ENCODE results near the gene UBTD1.

Gene UBTD1

GRCh38 chr10:97582169-97582568 is 83.4 kb downstream of the UBTD1 start:
- DNase-seq (ENCODE audit: low read depth): no peak
- Histone ChIP-seq H3K4me3 (ENCODE audit: low read length) (no peak overlapping the region), H3K9ac (ENCODE audit: low read length) (no peak overlapping the region), H3K36me3 (ENCODE audit: control insufficient read depth, insufficient read depth, low read length, severe bottlenecking) (no peaks in the 10 kb centered on the region), H3K9me3 (ENCODE audit: control insufficient read depth, low read length) (no peaks in the 10 kb centered on the region), H3K4me1 (ENCODE audit: control insufficient read depth, insufficient read depth, low read length) (peaks cover 4% of the 10 kb centered on the region), H3K27me3 (replicated peaks; ENCODE audit: control insufficient read depth, insufficient read depth, low read length) (no peaks in the 10 kb centered on the region)

- no peak for DNase-seq (ENCODE audit: low read depth)
- Histone ChIP-seq H3K9ac (ENCODE audit: low read length) (no peak overlapping the region), H3K27me3 (replicated peaks; ENCODE audit: control insufficient read depth, insufficient read depth, low read length) (no peaks in the 10 kb centered on the region), H3K4me3 (ENCODE audit: low read length) (no peak overlapping the region), H3K9me3 (ENCODE audit: control insufficient read depth, low read length) (no peaks in the 10 kb centered on the region), H3K4me1 (ENCODE audit: control insufficient read depth, insufficient read depth, low read length) (peaks cover 4% of the 10 kb centered on the region), H3K36me3 (ENCODE audit: control insufficient read depth, insufficient read depth, low read length, severe bottlenecking) (no peaks in the 10 kb centered on the region)
Observed at GRCh38 chr10:97583476-97583875, 84.8 kb downstream of the UBTD1 start.

- no peaks in the 10 kb centered on the region for H3K36me3 ChIP-seq (ENCODE audit: control insufficient read depth, insufficient read depth, low read length, severe bottlenecking)
- DNase-seq (ENCODE audit: low read depth): no peak
Observed at GRCh38 chr10:97584060-97584797, 85.5 kb downstream of the UBTD1 start, which contains the start of gene HOGA1. Gene HOGA1 (plus strand): TSS chr10:97584389. CDS start chr10:97584704, 315 bp downstream.

GRCh38 chr10:97584798-97585438 is 86.2 kb downstream of the UBTD1 start:
- Histone ChIP-seq H3K36me3 (ENCODE audit: control insufficient read depth, insufficient read depth, low read length, severe bottlenecking) (no peaks in the 10 kb centered on the region), H3K4me3 (ENCODE audit: low read length) (no peak overlapping the region), H3K9ac (ENCODE audit: low read length) (no peak overlapping the region), H3K27me3 (replicated peaks; ENCODE audit: control insufficient read depth, insufficient read depth, low read length) (no peaks in the 10 kb centered on the region), H3K4me1 (ENCODE audit: control insufficient read depth, insufficient read depth, low read length) (peaks cover 4% of the 10 kb centered on the region), H3K9me3 (ENCODE audit: control insufficient read depth, low read length) (no peaks in the 10 kb centered on the region)
- no peak for DNase-seq (ENCODE audit: low read depth)

More at GRCh38 chr10:97584060-97584797, 85.5 kb downstream of the UBTD1 start, which contains the start of gene HOGA1:
- H3K27me3 ChIP-seq (replicated peaks; ENCODE audit: control insufficient read depth, insufficient read depth, low read length): no peaks in the 10 kb centered on the region
- no peak within 1 kb of the TSS for H3K9ac ChIP-seq (ENCODE audit: low read length)
- H3K9me3 ChIP-seq (ENCODE audit: control insufficient read depth, low read length): no peaks in the 10 kb centered on the region
- H3K4me1 ChIP-seq (ENCODE audit: control insufficient read depth, insufficient read depth, low read length): peaks cover 4% of the 10 kb centered on the region
- H3K4me3 ChIP-seq (ENCODE audit: low read length): no peak within 1 kb of the TSS

GRCh38 chr10:97585439-97585811 is 86.7 kb downstream of the UBTD1 start:
- H3K4me3 ChIP-seq (ENCODE audit: low read length): no peak overlapping the region
- DNase-seq (ENCODE audit: low read depth): no peak
- H3K36me3 ChIP-seq (ENCODE audit: control insufficient read depth, insufficient read depth, low read length, severe bottlenecking): no peaks in the 10 kb centered on the region
- H3K4me1 ChIP-seq (ENCODE audit: control insufficient read depth, insufficient read depth, low read length): peaks cover 4% of the 10 kb centered on the region
- H3K27me3 ChIP-seq (replicated peaks; ENCODE audit: control insufficient read depth, insufficient read depth, low read length): no peaks in the 10 kb centered on the region
- H3K9ac ChIP-seq (ENCODE audit: low read length): no peak overlapping the region
- H3K9me3 ChIP-seq (ENCODE audit: control insufficient read depth, low read length): no peaks in the 10 kb centered on the region

GRCh38 chr10:97587183-97587582 is 88.5 kb downstream of the UBTD1 start:
- Histone ChIP-seq H3K4me3 (ENCODE audit: low read length) (no peak overlapping the region), H3K27me3 (replicated peaks; ENCODE audit: control insufficient read depth, insufficient read depth, low read length) (no peaks in the 10 kb centered on the region), H3K9me3 (ENCODE audit: control insufficient read depth, low read length) (no peaks in the 10 kb centered on the region), H3K9ac (ENCODE audit: low read length) (no peak overlapping the region), H3K36me3 (ENCODE audit: control insufficient read depth, insufficient read depth, low read length, severe bottlenecking) (no peaks in the 10 kb centered on the region), H3K4me1 (ENCODE audit: control insufficient read depth, insufficient read depth, low read length) (peaks cover 4% of the 10 kb centered on the region)
- no peak for DNase-seq (ENCODE audit: low read depth)

- H3K9me3 ChIP-seq (ENCODE audit: control insufficient read depth, low read length): no peaks in the 10 kb centered on the region
- no peaks in the 10 kb centered on the region for H3K36me3 ChIP-seq (ENCODE audit: control insufficient read depth, insufficient read depth, low read length, severe bottlenecking)
- peaks cover 10% of the 10 kb centered on the region for H3K4me1 ChIP-seq (ENCODE audit: control insufficient read depth, insufficient read depth, low read length)
- H3K27me3 ChIP-seq (replicated peaks; ENCODE audit: control insufficient read depth, insufficient read depth, low read length): no peaks in the 10 kb centered on the region
- no peak within 1 kb of the TSS for H3K4me3 ChIP-seq (ENCODE audit: low read length)
- no peak for DNase-seq (ENCODE audit: low read depth)
- no peak within 1 kb of the TSS for H3K9ac ChIP-seq (ENCODE audit: low read length)
Observed at GRCh38 chr10:97589479-97589878, 90.8 kb downstream of the UBTD1 start, which contains the start of gene C10orf62. Gene C10orf62 (plus strand): TSS chr10:97589721. CDS start chr10:97589898, 177 bp downstream.

- Histone ChIP-seq H3K9me3 (ENCODE audit: control insufficient read depth, low read length) (no peaks in the 10 kb centered on the region), H3K4me1 (ENCODE audit: control insufficient read depth, insufficient read depth, low read length) (peaks cover 10% of the 10 kb centered on the region), H3K9ac (ENCODE audit: low read length) (no peak overlapping the region), H3K4me3 (ENCODE audit: low read length) (no peak overlapping the region), H3K36me3 (ENCODE audit: control insufficient read depth, insufficient read depth, low read length, severe bottlenecking) (no peaks in the 10 kb centered on the region), H3K27me3 (replicated peaks; ENCODE audit: control insufficient read depth, insufficient read depth, low read length) (no peaks in the 10 kb centered on the region)
- DNase-seq (ENCODE audit: low read depth): no peak
Observed at GRCh38 chr10:97590082-97590747, 91.5 kb downstream of the UBTD1 start.

- Histone ChIP-seq H3K4me3 (ENCODE audit: low read length) (no peak overlapping the region), H3K4me1 (ENCODE audit: control insufficient read depth, insufficient read depth, low read length) (peaks cover 14% of the 10 kb centered on the region), H3K9me3 (ENCODE audit: control insufficient read depth, low read length) (no peaks in the 10 kb centered on the region), H3K27me3 (replicated peaks; ENCODE audit: control insufficient read depth, insufficient read depth, low read length) (no peaks in the 10 kb centered on the region), H3K36me3 (ENCODE audit: control insufficient read depth, insufficient read depth, low read length, severe bottlenecking) (no peaks in the 10 kb centered on the region), H3K9ac (ENCODE audit: low read length) (no peak overlapping the region)
- DNase-seq (ENCODE audit: low read depth): no peak
Observed at GRCh38 chr10:97590748-97591495, 92.2 kb downstream of the UBTD1 start.

GRCh38 chr10:97593421-97593820 is 94.7 kb downstream of the UBTD1 start:
- Histone ChIP-seq H3K9me3 (ENCODE audit: control insufficient read depth, low read length) (no peaks in the 10 kb centered on the region), H3K4me1 (ENCODE audit: control insufficient read depth, insufficient read depth, low read length) (peaks cover 32% of the 10 kb centered on the region), H3K27me3 (replicated peaks; ENCODE audit: control insufficient read depth, insufficient read depth, low read length) (no peaks in the 10 kb centered on the region), H3K4me3 (ENCODE audit: low read length) (no peak overlapping the region), H3K36me3 (ENCODE audit: control insufficient read depth, insufficient read depth, low read length, severe bottlenecking) (no peaks in the 10 kb centered on the region), H3K9ac (ENCODE audit: low read length) (no peak overlapping the region)
- peak; percentile 72 for DNase-seq (ENCODE audit: low read depth)

All from adipocyte (in vitro differentiated cells).